Thymus (tissue), 11 donors: ENCODE measurements around the gene TPRG1. TPM values are rescaled to one million over a fixed set of nuclear protein-coding genes. Genes with fewer than 3 reads are reported as not detected.
A peak's percentile ranks its signal among the peaks of the same experiment; 100 is the strongest.
"Not testable (repeated sequence)": the region's sequence is repeated elsewhere in the genome, so short reads cannot be mapped to it uniquely, and the experiment has no call there.

Experiments
- DNase-seq, 9 donors: peaks; one replicate each; pipeline ENCODE4 v3.0.0-alpha.2; 2013; ENCODE audit warnings: low spot score in 9 of 9, low read depth in 6 of 9, missing footprints in 1 of 9
- H3K27ac ChIP-seq, 2 donors: one replicate each; pipeline ENCODE4 v1.5.1; 2013; ENCODE audit warnings: control low read depth in 1 of 2, low read depth in 1 of 2, low read length in 1 of 2, mild to moderate bottlenecking in 1 of 2, moderate library complexity in 1 of 2
- H3K27me3 ChIP-seq, 2 donors: one replicate each; pipeline ENCODE4 v1.5.1; 2013; ENCODE audit warnings: low read length in 1 of 2; ENCODE audit not compliant: control insufficient read depth in 2 of 2, insufficient read depth in 1 of 2
- H3K36me3 ChIP-seq, 2 donors: one replicate each; pipeline ENCODE4 v1.5.1; 2013; ENCODE audit warnings: low read length in 1 of 2, mild to moderate bottlenecking in 1 of 2, moderate library complexity in 1 of 2; ENCODE audit not compliant: control insufficient read depth in 2 of 2, insufficient read depth in 2 of 2
- H3K4me1 ChIP-seq, 2 donors: one replicate each; pipeline ENCODE4 v1.5.1; 2013; ENCODE audit warnings: low read length in 2 of 2; ENCODE audit not compliant: control insufficient read depth in 2 of 2, insufficient read depth in 2 of 2
- H3K4me3 ChIP-seq, 2 donors: one replicate each; pipeline ENCODE4 v1.5.1; 2013; ENCODE audit warnings: low read length in 2 of 2, control low read depth in 1 of 2, mild to moderate bottlenecking in 1 of 2
- H3K9me3 ChIP-seq, 2 donors: one replicate each; pipeline ENCODE4 v1.5.1; 2013; ENCODE audit warnings: low read length in 1 of 2, mild to moderate bottlenecking in 1 of 2; ENCODE audit not compliant: control insufficient read depth in 2 of 2, insufficient read depth in 1 of 2
- WGBS: extraction: QIAGEN DNeasy Blood & Tissue Kit; methylation state at CpG from one replicate; pipeline ENCODE4 v1.1.7; 2013; 5-methylcytosine and 5-hydroxymethylcytosine counted together
- polyA plus RNA-seq: library from polyadenylated mRNA; stranded (reverse); fragments of 200-250 nt; gene quantifications from one replicate; pipeline ENCODE4 v1.2.3, GENCODE V29; 2013
- total RNA-seq: library from RNA; stranded (reverse); fragments of 120-200 nt; gene quantifications from one replicate; pipeline ENCODE4 v1.2.4, GENCODE V29; 2013
- donor health status: healthy.

Gene TPRG1
- total and polyA plus RNA-seq, 2 donors, result 1.8 to 3.2 TPM

DNA sequence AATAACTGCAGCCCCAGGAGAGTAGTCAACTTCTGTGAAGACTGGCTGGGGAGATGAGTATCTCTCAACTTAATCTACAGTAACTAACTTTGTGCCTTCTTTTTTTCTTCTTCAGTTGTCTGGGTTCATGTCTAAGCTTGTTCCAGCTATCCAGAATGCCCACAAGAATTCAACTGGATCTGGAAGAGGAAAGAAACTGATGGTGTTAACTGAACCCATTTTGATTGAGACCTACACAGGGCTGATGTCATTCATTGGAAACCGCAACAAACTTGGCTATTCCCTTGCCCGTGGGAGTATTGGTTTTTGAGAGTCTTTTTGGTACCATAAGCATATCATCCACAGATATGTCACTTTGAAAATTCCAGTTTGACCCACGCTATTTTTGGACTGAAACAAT is 148.7 kb downstream of the TPRG1 start:
- H3K4me1 ChIP-seq, result peaks cover 16 to 30% of the 10 kb centered on the region in 2 donors
- H3K36me3 ChIP-seq, result no peaks in the 10 kb centered on the region
- H3K27me3 ChIP-seq, result no peaks in the 10 kb centered on the region
- H3K27ac ChIP-seq, result no peak overlapping the region
- no peak overlapping the region for H3K4me3 ChIP-seq
- H3K9me3 ChIP-seq, result no peaks in the 10 kb centered on the region
- no peak for DNase-seq
- 98% methylated on average over 3 of the region's 3 CpGs for WGBS

DNA sequence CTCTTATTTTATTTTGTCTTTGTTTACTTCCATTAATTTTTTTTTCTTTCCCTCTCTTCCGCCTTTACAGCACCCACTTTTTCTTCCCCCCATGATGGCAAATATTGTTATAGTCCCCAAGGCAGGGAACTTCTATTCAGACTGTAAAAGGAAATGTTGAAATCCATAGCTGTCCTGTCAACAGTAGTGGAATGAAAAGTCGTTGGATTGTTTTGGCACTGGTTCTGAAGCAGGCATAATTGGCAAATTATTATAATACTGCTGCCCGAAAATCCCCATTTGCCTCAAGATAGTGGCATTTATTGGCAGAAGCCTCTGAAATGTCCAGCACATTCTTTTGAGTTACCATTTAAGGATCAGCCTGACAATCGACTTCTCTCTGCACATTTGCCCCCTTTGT is 150.6 kb downstream of the TPRG1 start:
- no peak for DNase-seq
- H3K27me3 ChIP-seq, result no peaks in the 10 kb centered on the region

GRCh38 chr3:189324538-189325138 is 152.9 kb downstream of the TPRG1 start:
- H3K4me1 ChIP-seq, result peaks cover 18 to 28% of the 10 kb centered on the region in 2 donors
- H3K27me3 ChIP-seq, result no peaks in the 10 kb centered on the region
- no peaks in the 10 kb centered on the region for H3K36me3 ChIP-seq
- peak overlapping the region; percentile 54 to 83 for H3K27ac ChIP-seq
- 4% methylated on average over 5 of the region's 5 CpGs for WGBS
- H3K4me3 ChIP-seq, result peak overlapping the region in 1 of 2 donors; percentile 19
- H3K9me3 ChIP-seq, result no peaks in the 10 kb centered on the region
- peak; percentile 84 to 99 (median 96) for DNase-seq

More for the DNA sequence above, 150.6 kb downstream of the TPRG1 start:
- Histone ChIP-seq H3K9me3 (no peaks in the 10 kb centered on the region), H3K27ac (no peak overlapping the region), H3K4me3 (no peak overlapping the region), H3K4me1 (peaks cover 18 to 28% of the 10 kb centered on the region in 2 donors), H3K36me3 (no peaks in the 10 kb centered on the region)
- 95% methylated on average over 4 of the region's 4 CpGs for WGBS

- Histone ChIP-seq H3K9me3 (no peaks in the 10 kb centered on the region), H3K4me1 (peaks cover 18 to 34% of the 10 kb centered on the region in 2 donors), H3K36me3 (no peaks in the 10 kb centered on the region), H3K4me3 (no peak overlapping the region), H3K27ac (peak overlapping the region in 1 of 2 donors; percentile 83), H3K27me3 (no peaks in the 10 kb centered on the region)
- no peak for DNase-seq
- 85% methylated on average over 3 of the region's 3 CpGs for WGBS
Observed at GRCh38 chr3:189325454-189325853, 153.7 kb downstream of the TPRG1 start.

DNA sequence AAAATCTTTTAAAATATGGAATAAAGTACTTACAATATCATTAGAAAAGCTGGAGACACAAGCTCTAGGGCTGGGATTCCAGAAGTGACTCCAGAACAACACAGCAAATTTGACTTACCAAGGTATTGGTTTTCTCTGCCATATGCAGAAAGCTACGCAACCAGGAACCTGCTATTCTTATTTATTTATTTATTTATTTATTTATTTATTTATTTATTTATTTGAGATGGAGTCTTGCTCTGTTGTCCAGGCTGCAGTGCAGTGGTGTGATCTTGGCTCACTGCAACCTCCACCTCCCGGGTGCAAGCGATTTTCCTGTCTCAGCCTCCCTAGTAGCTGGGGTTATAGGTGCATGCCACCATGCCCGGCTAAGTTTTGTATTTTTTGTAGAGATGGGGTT is 157.9 kb downstream of the TPRG1 start:
- peaks cover 8 to 27% of the 10 kb centered on the region in 2 donors for H3K4me1 ChIP-seq
- not testable (repeated sequence) for H3K9me3 ChIP-seq, DNase-seq, H3K27ac ChIP-seq, H3K4me3 ChIP-seq, H3K36me3 ChIP-seq, H3K27me3 ChIP-seq
- 98% methylated on average over 4 of the region's 4 CpGs for WGBS

DNA sequence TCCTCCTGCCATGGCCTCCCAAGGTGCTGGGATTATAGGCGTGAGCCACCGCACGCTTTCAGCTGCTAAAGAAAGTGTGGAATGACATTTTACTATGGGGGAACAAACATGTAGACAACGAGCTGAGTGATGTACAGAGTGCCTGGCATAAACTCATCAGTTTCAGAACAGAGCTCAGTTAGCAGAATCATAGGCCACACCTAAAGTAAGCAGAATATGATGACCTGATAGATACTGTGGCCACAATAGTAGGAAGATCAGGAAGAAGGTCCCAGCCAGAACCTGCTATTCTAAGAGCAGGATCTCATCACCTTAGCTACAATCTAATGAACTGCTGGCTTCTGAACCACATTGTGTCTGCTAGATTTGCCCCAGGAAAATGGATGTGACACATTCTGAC is 158.3 kb downstream of the TPRG1 start:
- 99% methylated on average over 4 of the region's 4 CpGs for WGBS
- H3K27ac ChIP-seq, result no peak overlapping the region
- no peaks in the 10 kb centered on the region for H3K9me3 ChIP-seq
- H3K4me3 ChIP-seq, result no peak overlapping the region
- no peaks in the 10 kb centered on the region for H3K27me3 ChIP-seq
- H3K4me1 ChIP-seq, result peaks cover 6 to 25% of the 10 kb centered on the region in 2 donors
- H3K36me3 ChIP-seq, result no peaks in the 10 kb centered on the region
- no peak for DNase-seq

- no peaks in the 10 kb centered on the region for H3K27me3 ChIP-seq
- 71% methylated on average over 6 of the region's 6 CpGs for WGBS
- peak in 1 of 9 donors; percentile 40 for DNase-seq
Observed at GRCh38 chr3:189331002-189331418, 159.2 kb downstream of the TPRG1 start.

DNA sequence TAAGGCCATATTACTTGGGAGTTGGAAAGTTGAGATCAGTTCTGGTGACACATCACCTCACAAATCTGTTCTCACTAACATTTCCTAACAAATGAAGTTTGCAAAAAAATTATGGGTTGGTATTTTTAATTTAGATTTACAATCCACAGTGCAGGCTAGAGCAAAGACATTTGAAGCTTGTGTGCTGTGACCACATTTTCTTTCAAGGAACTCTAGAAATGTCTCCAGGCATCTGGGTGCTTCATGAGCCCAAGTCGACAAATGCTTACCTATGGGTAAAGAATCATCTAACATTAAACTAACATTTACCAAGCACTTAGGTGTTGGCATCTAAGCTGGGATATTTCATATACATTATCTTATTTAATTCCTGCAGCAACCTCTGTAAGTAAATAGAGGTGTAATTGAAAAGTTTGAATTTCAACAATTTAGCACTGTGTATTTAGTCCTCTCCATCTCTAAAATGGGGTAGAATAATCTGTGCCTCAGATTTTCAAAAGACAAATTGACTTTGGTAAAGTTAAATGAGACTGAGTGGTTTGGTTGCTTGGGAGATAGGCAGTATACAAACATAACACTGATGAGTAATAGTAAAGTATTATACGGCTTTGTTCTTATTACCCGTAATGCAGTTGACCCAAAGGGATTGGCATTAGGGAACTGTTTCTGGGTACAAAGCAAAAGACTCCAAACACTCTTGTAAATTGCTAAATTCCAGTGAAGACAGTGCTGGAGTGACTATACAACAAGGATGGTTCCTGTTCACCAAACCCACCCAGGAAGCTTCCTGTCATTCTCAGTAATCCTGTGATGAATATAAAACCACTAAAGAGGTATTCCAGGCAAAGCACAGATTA is 162.5 kb downstream of the TPRG1 start:
- no peak overlapping the region for H3K27ac ChIP-seq
- DNase-seq, result no peak
- peaks cover 0 to 15% of the 10 kb centered on the region in 2 donors for H3K4me1 ChIP-seq
- WGBS, result 92% methylated on average over 3 of the region's 3 CpGs
- H3K4me3 ChIP-seq, result no peak overlapping the region
- H3K27me3 ChIP-seq, result no peaks in the 10 kb centered on the region
- no peaks in the 10 kb centered on the region for H3K9me3 ChIP-seq
- H3K36me3 ChIP-seq, result no peaks in the 10 kb centered on the region

More at GRCh38 chr3:189331002-189331418, 159.2 kb downstream of the TPRG1 start:
- H3K27ac ChIP-seq, result no peak overlapping the region
- H3K36me3 ChIP-seq, result no peaks in the 10 kb centered on the region
- H3K4me3 ChIP-seq, result no peak overlapping the region
- no peaks in the 10 kb centered on the region for H3K9me3 ChIP-seq
- peaks cover 0 to 20% of the 10 kb centered on the region in 2 donors for H3K4me1 ChIP-seq

DNA sequence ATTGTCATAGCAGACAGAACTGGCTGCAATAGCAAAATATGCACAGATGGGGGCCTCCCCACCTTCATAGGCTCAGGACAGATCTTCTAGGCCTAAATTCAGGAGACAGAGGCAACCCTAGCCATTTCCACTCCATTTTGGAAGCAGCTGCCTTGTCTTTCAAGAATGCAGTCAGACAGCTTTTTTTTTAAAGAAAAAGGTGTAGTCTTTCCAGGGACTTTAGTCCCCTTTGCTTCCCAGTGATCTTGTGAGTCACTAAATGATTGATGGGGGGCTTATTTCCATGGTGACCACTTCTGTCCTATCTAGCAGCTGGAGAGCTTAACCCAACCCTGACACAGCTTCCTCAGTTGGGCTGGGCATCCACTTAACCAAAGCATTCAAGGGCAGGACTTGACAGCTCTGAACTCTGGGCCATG is 165.9 kb downstream of the TPRG1 start:
- Histone ChIP-seq H3K4me1 (peaks cover 0 to 8% of the 10 kb centered on the region in 2 donors), H3K4me3 (no peak overlapping the region), H3K27me3 (no peaks in the 10 kb centered on the region), H3K36me3 (no peaks in the 10 kb centered on the region), H3K27ac (no peak overlapping the region), H3K9me3 (no peaks in the 10 kb centered on the region)
- DNase-seq, result no peak
